Muscle layer of duodenum (tissue), 2 donors: ENCODE results near the gene SPG7.
A peak's percentile ranks its signal among the peaks of the same experiment; 100 is the strongest.

ENCODE experiments used
- H3K27ac ChIP-seq: one replicate; pipeline ENCODE4 v1.7.0; 2013; ENCODE audit warnings: mild to moderate bottlenecking, low read length
- H3K27me3 ChIP-seq: one replicate; pipeline ENCODE4 v1.7.0; 2013; ENCODE audit warnings: low read depth, mild to moderate bottlenecking, control low read depth, low read length
- H3K36me3 ChIP-seq, 2 donors: one replicate each; pipeline ENCODE4 v1.7.0; 2013; ENCODE audit warnings: low read length in 2 of 2, control low read depth in 1 of 2, mild to moderate bottlenecking in 1 of 2; ENCODE audit not compliant: insufficient read depth in 2 of 2, control insufficient read depth in 1 of 2
- H3K4me1 ChIP-seq, 2 donors: one replicate each; pipeline ENCODE4 v1.7.0; 2013; ENCODE audit warnings: low read length in 2 of 2, mild to moderate bottlenecking in 2 of 2, control low read depth in 1 of 2, moderate library complexity in 1 of 2; ENCODE audit not compliant: insufficient read depth in 2 of 2, control insufficient read depth in 1 of 2
- H3K4me3 ChIP-seq, 2 donors: one replicate each; pipeline ENCODE4 v1.7.0; 2013; ENCODE audit warnings: low read length in 2 of 2, low read depth in 1 of 2, mild to moderate bottlenecking in 1 of 2
- H3K9me3 ChIP-seq, 2 donors: one replicate each; pipeline ENCODE4 v1.7.0; 2013; ENCODE audit warnings: low read length in 2 of 2, control low read depth in 1 of 2, mild to moderate bottlenecking in 1 of 2; ENCODE audit not compliant: control insufficient read depth in 1 of 2
- donor health status: healthy.

SPG7 gene

GRCh38 chr16:89502081-89502843 is 5.9 kb upstream of the SPG7 start:
- Histone ChIP-seq H3K4me1 (peaks cover 13 to 17% of the 10 kb centered on the region in 2 donors), H3K36me3 (peaks cover 0 to 6% of the 10 kb centered on the region in 2 donors), H3K9me3 (no peaks in the 10 kb centered on the region), H3K4me3 (no peak overlapping the region), H3K27me3 (no peaks in the 10 kb centered on the region), H3K27ac (peak overlapping the region; percentile 16)

GRCh38 chr16:89504091-89504490 is 4.1 kb upstream of the SPG7 start:
- Histone ChIP-seq H3K27ac (no peak overlapping the region), H3K4me1 (peaks cover 13 to 23% of the 10 kb centered on the region in 2 donors)

DNA sequence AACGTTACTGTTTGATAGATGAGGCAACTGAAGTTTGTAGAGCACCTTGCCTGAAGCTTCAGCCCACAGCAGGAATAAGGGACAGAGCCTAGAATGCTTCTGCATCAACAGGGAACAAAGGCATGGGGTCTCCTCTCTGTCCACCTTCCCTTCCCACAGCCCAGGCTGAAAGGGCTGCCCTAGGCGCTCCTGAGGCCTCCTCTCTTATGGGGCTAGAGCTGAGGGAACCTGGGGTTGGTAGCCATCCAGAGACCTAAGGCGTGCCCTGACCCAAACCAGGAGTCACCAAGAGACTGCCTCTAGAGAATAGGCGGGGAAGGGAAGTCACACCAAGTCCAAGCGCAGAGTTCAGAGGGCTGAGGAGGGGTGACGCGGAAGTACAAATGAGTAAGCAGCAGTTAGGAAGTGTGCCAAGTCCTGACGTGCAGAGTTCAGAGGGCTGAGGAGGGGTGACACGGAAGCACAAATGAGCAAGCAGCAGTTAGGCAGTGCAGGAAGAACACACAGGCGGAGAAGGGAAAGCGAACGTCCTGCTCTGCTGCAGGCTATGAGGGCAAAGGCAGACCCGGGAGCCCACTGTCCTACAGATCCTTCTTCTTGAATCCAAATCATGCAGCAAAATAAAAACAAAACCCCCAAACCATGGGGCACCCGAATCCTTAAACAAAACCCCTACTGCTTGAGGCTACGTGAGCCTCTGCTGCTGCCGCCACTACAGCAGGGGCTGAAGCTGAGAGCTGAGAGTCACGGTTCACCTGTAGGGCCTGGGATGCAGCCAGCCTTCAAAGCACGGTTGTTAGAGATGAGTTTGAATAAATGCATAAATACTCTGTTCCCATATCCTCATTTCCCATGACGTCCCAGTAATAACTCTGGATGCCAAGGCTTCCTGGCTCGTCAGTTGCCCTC is 2.7 kb upstream of the SPG7 start:
- Histone ChIP-seq H3K9me3 (no peaks in the 10 kb centered on the region), H3K27me3 (no peaks in the 10 kb centered on the region), H3K4me3 (no peak overlapping the region), H3K27ac (peak overlapping the region; percentile 88), H3K4me1 (peaks cover 13 to 31% of the 10 kb centered on the region in 2 donors), H3K36me3 (peaks cover 2 to 9% of the 10 kb centered on the region in 2 donors)

More at GRCh38 chr16:89504091-89504490, 4.1 kb upstream of the SPG7 start:
- H3K36me3 ChIP-seq, result peaks cover 0 to 7% of the 10 kb centered on the region in 2 donors
- H3K9me3 ChIP-seq, result no peaks in the 10 kb centered on the region
- no peak overlapping the region for H3K4me3 ChIP-seq
- no peaks in the 10 kb centered on the region for H3K27me3 ChIP-seq

GRCh38 chr16:89506113-89506504 is 2.1 kb upstream of the SPG7 start:
- no peaks in the 10 kb centered on the region for H3K9me3 ChIP-seq
- H3K27me3 ChIP-seq, result no peaks in the 10 kb centered on the region
- no peak overlapping the region for H3K4me3 ChIP-seq
- peaks cover 13 to 31% of the 10 kb centered on the region in 2 donors for H3K4me1 ChIP-seq
- H3K27ac ChIP-seq, result peak overlapping the region; percentile 88
- H3K36me3 ChIP-seq, result peaks cover 5 to 15% of the 10 kb centered on the region in 2 donors

- peaks cover 10 to 19% of the 10 kb centered on the region in 2 donors for H3K36me3 ChIP-seq
- no peaks in the 10 kb centered on the region for H3K27me3 ChIP-seq
- no peaks in the 10 kb centered on the region for H3K9me3 ChIP-seq
- H3K4me3 ChIP-seq, result peak overlapping the region; percentile 91 to 94
- H3K4me1 ChIP-seq, result peaks cover 13 to 31% of the 10 kb centered on the region in 2 donors
- peak overlapping the region; percentile 63 for H3K27ac ChIP-seq
These were observed 1.4 kb upstream of the SPG7 start for GRCh38 chr16:89506791-89507191.

GRCh38 chr16:89507214-89507833 is 879 bp upstream of the SPG7 start:
- Histone ChIP-seq H3K27ac (peak overlapping the region; percentile 63), H3K4me1 (peaks cover 13 to 31% of the 10 kb centered on the region in 2 donors), H3K4me3 (peak overlapping the region; percentile 91 to 94), H3K36me3 (peaks cover 10 to 24% of the 10 kb centered on the region in 2 donors), H3K9me3 (no peaks in the 10 kb centered on the region), H3K27me3 (no peaks in the 10 kb centered on the region)

GRCh38 chr16:89510526-89510925 is 2.3 kb downstream of the SPG7 start:
- Histone ChIP-seq H3K27me3 (no peaks in the 10 kb centered on the region), H3K9me3 (no peaks in the 10 kb centered on the region), H3K4me1 (peaks cover 13 to 31% of the 10 kb centered on the region in 2 donors), H3K4me3 (no peak overlapping the region), H3K36me3 (peaks cover 17 to 38% of the 10 kb centered on the region in 2 donors), H3K27ac (no peak overlapping the region)

DNA sequence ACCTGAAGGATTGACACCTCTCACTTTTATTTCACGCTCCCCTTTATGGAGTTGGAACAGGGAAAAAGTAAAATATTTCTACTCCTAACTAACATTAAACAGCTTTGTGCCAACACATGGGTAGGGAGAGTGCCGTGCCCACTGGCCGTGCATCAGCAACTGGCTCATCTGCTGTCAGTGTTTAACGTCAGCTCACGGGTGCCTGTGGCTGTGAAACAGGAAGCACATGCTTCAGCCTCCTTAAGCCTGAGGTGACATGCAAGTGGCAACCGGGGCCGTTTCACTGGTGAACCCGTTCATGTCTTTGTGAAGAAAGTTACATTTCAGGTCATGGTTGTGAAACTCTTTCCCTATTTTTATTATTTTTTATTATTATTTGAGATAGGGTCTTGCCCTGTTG is 3.2 kb downstream of the SPG7 start:
- peaks cover 6 to 23% of the 10 kb centered on the region in 2 donors for H3K4me1 ChIP-seq
- H3K27ac ChIP-seq, result no peak overlapping the region
- no peaks in the 10 kb centered on the region for H3K27me3 ChIP-seq
- no peak overlapping the region for H3K4me3 ChIP-seq
- H3K36me3 ChIP-seq, result peaks cover 17 to 45% of the 10 kb centered on the region in 2 donors
- no peaks in the 10 kb centered on the region for H3K9me3 ChIP-seq

GRCh38 chr16:89512453-89512852 is 4.2 kb downstream of the SPG7 start:
- H3K36me3 ChIP-seq, result peaks cover 17 to 55% of the 10 kb centered on the region in 2 donors
- H3K4me3 ChIP-seq, result no peak overlapping the region
- no peak overlapping the region for H3K27ac ChIP-seq
- peaks cover 0 to 12% of the 10 kb centered on the region in 2 donors for H3K4me1 ChIP-seq
- no peaks in the 10 kb centered on the region for H3K9me3 ChIP-seq
- H3K27me3 ChIP-seq, result no peaks in the 10 kb centered on the region

DNA sequence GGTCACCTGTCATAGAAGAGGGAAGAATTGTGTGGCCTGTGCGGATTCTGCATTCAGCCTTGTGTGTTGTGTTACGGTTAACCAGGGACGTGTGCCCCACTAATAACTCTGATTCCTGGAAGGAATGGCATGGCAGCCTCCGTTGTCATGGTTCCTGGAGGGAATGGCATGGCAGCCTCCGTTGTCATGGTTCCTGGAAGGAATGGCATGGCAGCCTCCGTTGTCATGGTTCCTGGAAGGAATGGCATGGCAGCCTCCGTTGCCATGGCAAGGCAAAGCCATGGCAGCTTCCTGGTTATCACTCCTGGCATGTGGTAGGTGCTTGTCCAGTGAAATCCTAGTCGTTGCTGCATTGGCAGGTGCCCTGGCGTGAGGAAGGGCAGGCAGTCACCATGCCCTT is 8.9 kb downstream of the SPG7 start:
- Histone ChIP-seq H3K4me3 (no peak overlapping the region), H3K9me3 (no peaks in the 10 kb centered on the region), H3K27me3 (no peaks in the 10 kb centered on the region), H3K36me3 (peaks cover 31 to 66% of the 10 kb centered on the region in 2 donors), H3K4me1 (no peaks in the 10 kb centered on the region), H3K27ac (no peak overlapping the region)

DNA sequence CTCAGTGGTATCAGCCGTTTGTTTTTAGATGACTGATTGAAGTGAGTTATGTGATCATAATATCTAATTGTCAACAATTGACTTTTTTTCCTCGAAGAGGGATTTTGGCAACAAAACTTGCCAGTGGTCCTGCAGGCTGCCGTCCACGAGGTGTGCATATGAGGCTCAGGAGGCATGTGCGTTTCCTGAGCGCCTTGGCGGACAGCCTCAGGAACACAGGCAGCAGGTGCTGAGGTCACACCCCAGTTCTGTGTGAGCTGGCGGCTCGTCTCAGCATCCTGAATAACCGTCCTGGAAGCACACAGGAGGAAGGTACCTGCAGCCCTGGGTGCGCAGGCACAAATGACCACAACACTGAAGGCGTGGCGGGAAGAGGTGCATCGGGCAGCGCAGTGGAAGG is 11.7 kb downstream of the SPG7 start:
- Histone ChIP-seq H3K4me3 (no peak overlapping the region), H3K4me1 (no peaks in the 10 kb centered on the region), H3K27me3 (no peaks in the 10 kb centered on the region), H3K27ac (no peak overlapping the region), H3K9me3 (no peaks in the 10 kb centered on the region), H3K36me3 (peaks cover 43 to 75% of the 10 kb centered on the region in 2 donors)
